Suppressor macrophage treated with lipopolysaccharide for 4 hours (primary cell): ENCODE data around the gene LAMB1.
"Not testable (repeated sequence)": the region's sequence is repeated elsewhere in the genome, so short reads cannot be mapped to it uniquely, and the experiment has no call there.

Source experiments
- DNase-seq: peaks from one replicate; pipeline ENCODE4 v3.0.0-alpha.2; 2020

The LAMB1 gene

GRCh38 chr7:107967420-107967819, 35.5 kb downstream of the LAMB1 start:
- no peak for DNase-seq

GRCh38 chr7:107966711-107967110, 36.2 kb downstream of the LAMB1 start:
- no peak for DNase-seq

DNA sequence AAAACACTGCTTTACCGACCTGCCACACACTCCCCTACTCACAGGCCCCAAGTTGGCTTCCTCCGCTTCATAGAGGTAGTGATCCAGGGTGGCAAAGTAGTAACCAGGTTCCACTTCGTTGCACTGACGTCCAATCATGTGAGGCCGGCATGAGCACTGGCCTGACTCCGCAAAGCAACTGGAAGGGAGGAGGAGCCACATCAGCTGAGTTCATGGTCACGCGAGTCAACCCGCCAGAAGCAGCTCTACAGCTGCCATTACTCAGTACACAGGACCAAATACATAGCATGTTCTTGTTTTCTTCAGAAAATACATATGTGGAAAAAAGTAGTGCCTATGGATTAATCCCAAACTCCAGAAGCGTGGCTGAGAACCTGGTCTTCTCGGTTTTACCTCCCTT, 38.5 kb downstream of the LAMB1 start:
- no peak for DNase-seq

- DNase-seq: no peak
Observed at GRCh38 chr7:107962817-107963216, 40.1 kb downstream of the LAMB1 start.

DNA sequence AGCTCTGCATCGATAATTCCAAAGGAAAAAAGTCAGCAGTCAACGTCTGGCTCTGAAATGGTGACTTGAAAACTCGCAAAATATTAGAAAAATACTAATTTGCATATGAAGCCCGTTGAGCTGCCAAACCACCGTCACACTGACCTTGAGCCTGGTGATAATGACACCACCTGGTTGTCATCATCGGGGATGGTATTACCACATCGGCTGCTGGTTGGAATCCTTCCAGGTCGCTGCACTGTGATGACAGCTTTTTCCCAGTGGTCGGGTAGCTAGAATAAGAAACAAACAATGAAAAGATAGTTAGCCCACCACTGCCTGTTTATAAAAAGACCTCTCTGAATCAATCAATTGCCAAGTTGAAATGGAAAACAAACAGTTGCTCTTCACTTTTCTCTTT, 41.6 kb downstream of the LAMB1 start:
- DNase-seq: no peak

DNA sequence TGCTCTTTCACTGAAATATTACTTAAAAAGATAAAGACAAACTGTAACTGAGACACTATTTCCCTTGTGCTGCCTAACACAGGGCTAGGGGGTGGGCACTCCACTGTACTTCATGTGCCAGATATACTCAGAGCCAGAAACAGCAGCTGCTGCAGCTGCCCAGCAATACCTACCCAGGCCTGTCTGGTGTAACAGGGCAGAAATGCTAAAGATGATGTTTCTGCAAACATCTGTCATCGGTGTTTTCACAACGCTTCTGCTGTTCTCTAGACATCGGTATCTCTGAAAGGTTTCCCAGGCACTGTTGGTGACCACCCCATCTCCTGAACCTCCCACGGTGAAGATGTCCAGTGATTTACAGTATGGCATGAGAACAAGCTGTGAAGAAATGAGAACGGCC, 42.7 kb downstream of the LAMB1 start:
- DNase-seq: no peak

GRCh38 chr7:107959527-107959898, 43.4 kb downstream of the LAMB1 start:
- DNase-seq: no peak

DNA sequence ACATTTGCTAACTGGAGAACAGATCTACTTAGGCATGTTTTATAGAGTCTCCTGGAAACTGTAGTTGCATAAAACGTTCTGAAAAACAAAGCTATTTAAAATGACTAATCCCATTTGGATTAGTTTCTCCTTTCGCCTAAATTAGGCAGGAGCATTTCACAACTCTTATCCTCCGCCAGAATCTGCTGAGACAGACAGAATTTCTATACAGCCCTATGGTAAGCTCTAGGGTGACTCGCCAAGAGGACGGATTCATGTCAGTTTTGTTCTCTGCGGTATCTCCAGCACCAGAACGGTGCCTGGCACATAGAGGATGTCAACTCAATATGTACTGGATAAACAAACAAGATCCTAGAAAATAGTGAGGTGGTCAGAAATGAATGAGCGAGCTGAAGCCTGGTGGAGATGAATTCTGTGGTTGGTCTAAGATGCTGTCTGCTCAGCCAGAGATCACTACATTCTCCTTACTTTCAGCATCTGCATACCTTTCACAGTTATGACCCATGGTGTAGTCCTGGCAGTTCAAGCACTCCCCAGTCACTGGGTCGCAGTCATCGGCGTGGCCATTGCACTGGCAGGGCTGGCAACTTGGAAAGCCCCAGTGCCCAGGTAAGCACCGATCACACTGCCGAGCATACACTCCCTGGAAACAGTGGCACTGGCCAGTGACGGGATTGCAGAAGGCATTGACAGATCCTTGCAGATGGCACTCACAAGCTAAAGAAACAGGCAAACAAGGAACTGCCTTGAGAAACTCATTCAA, 44.0 kb downstream of the LAMB1 start:
- peak; percentile 61 for DNase-seq

DNA sequence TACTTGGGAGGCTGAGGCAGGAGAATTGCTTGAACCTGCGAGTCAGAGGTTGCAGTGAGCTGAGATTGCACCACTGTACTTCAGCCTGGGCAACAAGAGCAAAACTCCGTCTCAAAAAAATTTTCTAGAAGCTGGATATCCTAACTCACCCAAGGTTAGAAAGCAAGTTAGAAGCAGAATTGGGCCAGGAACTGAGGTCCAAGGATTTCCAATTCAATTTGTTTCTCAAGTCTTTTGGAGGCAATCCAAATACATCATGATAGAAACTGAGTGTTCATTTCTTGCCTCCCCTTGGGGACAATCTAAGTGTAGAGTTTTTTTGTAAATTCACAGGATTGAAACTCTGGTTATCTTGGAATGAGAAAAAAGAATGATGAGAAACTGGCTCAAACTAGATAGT, 45.5 kb downstream of the LAMB1 start:
- no peak for DNase-seq

DNA sequence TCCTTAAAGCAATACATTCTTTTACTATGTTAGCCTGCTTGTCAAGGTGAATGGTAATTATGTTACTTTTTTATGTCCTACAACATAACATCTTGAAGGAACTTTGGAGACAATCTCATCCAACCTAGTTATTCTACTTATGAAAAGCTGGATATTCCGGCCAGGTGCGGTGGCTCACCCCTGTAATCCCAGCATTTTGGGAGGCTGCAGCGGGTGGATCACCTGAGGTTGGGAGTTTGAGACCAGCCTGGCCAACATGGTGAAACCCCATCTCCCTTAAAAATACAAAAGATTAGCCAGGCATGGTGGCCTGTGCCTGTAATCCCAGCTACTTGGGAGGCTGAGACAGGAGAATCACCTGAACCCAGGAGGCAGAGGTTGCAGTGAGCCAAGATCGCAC, 46.0 kb downstream of the LAMB1 start:
- not testable (repeated sequence) for DNase-seq

DNA sequence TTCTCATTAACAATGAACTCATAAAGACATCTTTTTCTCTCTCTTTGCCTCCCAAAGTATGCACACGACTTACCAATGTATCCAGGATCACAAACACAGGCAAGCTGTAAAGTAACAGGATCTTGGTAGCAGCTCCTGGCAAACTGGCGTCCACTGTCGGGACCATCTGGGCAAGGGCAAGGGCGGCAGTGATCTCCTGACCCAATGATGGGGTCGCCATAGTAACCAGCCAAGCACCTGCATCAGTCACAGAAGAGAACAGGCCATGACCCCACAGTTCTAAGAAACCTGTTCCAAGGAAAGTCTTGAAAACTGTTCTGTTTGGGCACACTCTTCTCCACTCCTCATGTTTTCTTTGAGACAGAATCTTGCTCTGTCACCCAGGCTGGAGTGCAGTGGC, 47.6 kb downstream of the LAMB1 start:
- no peak for DNase-seq

DNA sequence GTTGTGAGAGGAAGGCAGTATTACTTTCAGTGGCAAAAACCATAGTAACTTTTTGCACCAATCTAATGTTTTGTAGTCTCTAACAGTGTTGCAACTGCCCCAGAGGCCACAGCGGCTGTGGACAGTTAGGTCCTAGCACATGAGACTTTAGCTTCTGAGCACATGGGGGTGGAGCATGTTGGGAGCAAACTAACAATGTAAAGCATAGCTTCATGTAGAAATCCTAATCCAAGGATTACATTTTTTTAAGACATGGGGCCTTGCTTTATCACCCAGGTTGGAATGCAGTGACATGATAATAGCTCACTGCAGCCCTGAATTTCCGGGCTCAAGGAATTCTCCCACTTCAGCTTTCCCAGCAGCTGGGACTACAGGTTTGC, 49.0 kb downstream of the LAMB1 start:
- DNase-seq: no peak

- DNase-seq: no peak
Observed at GRCh38 chr7:107953265-107953923, 49.6 kb downstream of the LAMB1 start.

DNA sequence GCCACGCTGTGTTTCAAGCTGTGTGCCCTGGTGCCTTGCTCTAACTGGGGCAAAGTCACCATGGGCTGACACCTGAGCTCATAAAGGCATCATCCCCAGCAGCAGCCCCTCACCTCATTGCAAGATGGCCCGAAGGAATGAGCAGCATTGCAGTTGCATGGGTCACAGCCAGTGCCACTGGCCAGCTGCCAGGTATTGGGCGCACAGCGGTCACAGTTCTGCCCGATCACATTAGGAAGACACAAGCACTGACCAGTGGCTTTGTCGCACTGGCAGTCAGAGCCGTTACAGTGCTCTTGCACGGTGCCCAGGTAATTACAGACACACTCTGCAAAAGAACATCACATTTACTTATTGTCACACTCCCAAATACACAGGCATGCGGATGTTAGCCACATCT, 51.1 kb downstream of the LAMB1 start:
- DNase-seq: no peak

DNA sequence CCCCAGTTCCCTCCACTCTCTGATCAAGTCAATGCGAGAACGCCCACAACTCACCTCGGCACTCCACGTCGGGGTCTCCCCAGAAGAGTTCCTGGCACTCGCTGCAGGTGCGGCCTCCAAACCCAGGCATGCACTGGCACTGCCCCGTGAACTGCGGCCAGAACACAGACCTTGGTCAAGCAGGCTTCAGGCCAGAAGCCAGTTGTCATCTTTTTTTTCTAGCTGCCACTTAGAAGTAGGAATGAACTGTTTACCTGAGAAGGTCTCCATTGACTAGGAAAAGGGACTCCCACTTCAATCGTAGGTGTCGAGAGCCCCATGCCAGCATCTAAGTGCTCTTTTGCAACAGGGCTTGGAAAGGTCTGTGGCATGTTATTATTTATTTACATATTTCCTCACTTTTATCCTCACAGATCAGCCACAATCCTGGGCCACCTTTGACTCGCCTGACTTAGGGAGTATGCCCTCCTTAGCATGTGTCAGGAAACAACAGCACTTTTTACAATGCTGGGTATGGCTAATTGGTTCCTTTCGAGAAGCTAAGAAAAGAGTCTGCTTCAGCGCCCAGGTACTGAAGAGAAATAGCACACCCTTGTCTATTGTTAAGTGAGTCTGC, 51.7 kb downstream of the LAMB1 start:
- no peak for DNase-seq

- DNase-seq: no peak
Observed at GRCh38 chr7:107949443-107949935, 53.5 kb downstream of the LAMB1 start.

GRCh38 chr7:107948645-107949442, 54.1 kb downstream of the LAMB1 start:
- DNase-seq: peak; percentile 21

- DNase-seq: no peak
Observed at GRCh38 chr7:107946881-107947280, 56.1 kb downstream of the LAMB1 start.

DNA sequence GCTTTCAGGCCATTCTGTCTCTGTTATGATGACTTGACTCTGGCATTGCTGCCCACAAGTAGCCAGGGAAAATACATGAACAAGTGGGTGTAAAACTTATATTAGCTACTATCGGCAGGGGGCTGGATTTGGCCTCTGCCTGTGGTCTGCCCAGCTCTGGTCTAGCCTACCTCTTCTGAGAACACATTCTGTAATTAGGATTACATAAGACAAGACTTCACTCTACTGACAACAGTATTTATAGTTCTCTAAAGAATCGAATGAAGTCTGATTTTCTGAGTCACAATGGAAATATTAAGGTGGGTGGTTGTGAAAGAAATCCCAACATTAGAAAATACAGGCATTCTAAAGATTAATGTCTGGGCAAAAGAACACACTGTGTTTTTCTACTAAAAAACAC, 56.5 kb downstream of the LAMB1 start:
- DNase-seq: no peak

DNA sequence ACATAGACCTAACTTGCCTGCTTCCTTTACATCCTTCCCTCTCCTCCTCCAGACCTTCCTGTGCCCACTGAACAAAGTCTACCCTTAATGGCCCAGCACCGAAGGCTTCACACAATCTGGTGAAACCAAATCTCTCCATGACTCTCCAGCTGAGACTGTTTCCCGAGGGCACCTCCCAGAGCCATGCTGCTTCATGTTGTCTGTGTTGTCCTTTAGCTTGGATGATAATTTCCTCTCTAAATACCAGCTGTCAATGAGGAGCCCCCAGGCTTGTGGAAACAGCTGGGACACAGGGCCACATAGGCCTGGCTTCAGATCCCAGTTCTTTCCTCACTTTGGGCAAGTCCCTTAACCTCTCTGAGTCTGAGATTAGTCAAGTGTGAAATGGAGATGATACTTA, 57.6 kb downstream of the LAMB1 start:
- no peak for DNase-seq

GRCh38 chr7:107944411-107945169, 58.4 kb downstream of the LAMB1 start:
- no peak for DNase-seq

DNA sequence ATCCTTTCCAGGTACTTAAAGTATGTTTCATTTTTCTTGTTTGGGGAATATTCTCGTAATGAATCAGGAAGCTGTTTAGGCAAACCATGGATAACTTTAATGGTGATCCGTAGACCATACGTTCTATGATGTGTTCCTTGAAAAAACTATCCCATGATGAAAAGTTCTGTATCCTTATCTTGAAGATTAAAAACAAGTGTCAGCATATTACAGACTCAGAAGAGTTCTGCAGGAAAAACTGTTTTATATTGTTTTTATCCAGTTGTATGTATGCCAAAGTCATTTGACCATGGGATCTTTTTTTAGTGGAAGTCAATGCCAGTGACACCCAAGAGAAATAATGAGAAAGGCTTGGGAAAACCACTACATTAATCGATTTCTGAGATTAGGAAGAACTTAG, 59.9 kb downstream of the LAMB1 start:
- no peak for DNase-seq

DNA sequence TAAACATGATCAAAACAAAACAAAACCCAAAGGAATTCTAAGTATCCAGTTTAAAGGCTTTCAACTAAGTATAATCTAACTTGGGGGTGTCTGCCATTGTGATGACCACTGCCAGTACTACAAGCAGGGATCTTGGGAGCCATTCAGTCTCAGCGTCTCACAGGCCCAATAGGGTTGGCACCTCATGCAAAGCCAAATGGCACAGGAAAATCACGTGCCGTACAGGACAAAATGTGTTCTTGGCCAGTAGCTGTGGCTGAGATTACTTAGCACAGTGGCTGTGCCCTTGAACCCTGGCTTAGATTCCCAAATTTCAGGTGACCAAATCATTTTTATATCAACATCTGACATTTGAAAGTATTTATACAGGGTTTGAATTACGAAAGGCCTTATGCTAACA, 62.0 kb downstream of the LAMB1 start:
- DNase-seq: no peak
